Measurements from ENCODE around the gene VPS72. TPM values are rescaled to one million over a fixed set of nuclear protein-coding genes. Genes with fewer than 3 reads are reported as not detected.

Gene VPS72
- total and polyA plus RNA-seq, 10 of the 15 experiments (the other 5 are each of a cell fraction or from before 2014, with no cell fraction given) = 6.7 to 77.8 (median 58.1) TPM

GRCh38 chr1:151157067-151157531 is 32.9 kb downstream of the VPS72 start (continued):
- peak; percentile 63 for TF ChIP-seq ZNF687 (IDR thresholded peaks at IDR 0.05)
- TF ChIP-seq POU2F2 (IDR thresholded peaks at IDR 0.05; ENCODE audit: borderline replicate concordance, low read depth, low read length) = 0 out of 3 replicates have a peak, but pooled peaks have one; percentile 10
- peak; percentile 97 for TF ChIP-seq RUNX3 (IDR thresholded peaks at IDR 0.05; ENCODE audit: low read length)
- peak; percentile 81 for TF ChIP-seq IKZF1 (conservative IDR thresholded peaks at IDR 0.05)
- TF ChIP-seq RELB (IDR thresholded peaks at IDR 0.05; ENCODE audit: low read depth) = peak; percentile 67
- peak; percentile 53; the same call in 1 of the 2 replicates for TF ChIP-seq NBN (IDR thresholded peaks at IDR 0.05)
- TF ChIP-seq SIX5 (IDR thresholded peaks at IDR 0.05; ENCODE audit: low read depth, low read length, severe bottlenecking) = no peak
